Liver (tissue), 9 donors: Measurements from ENCODE around the gene DIP2C. TPM values are rescaled to one million over a fixed set of nuclear protein-coding genes. Genes with fewer than 3 reads are reported as not detected.

ENCODE experiments used
- DNase-seq: peaks from one replicate; pipeline ENCODE4 v3.0.0-alpha.2; 2017; ENCODE audit warnings: low spot score
- H3K27ac ChIP-seq, 2 donors: one replicate each; pipeline ENCODE4 v1.7.0; 2013; ENCODE audit warnings: inconsistent platforms in 2 of 2, low read length in 2 of 2, control low read depth in 1 of 2, low read depth in 1 of 2, mild to moderate bottlenecking in 1 of 2
- H3K27me3 ChIP-seq, 4 donors: one replicate each; pipeline versions ENCODE4 v1.6.1 to v1.7.0; 2013; ENCODE audit warnings: low read length in 3 of 4, inconsistent platforms in 1 of 4, mild to moderate bottlenecking in 1 of 4, moderate library complexity in 1 of 4; ENCODE audit not compliant: control insufficient read depth in 4 of 4, insufficient read depth in 4 of 4
- H3K36me3 ChIP-seq, 4 donors: one replicate each; pipeline versions ENCODE4 v1.6.1 to v1.7.0; 2013; ENCODE audit warnings: low read length in 3 of 4, mild to moderate bottlenecking in 3 of 4, low read depth in 1 of 4, moderate library complexity in 1 of 4; ENCODE audit not compliant: control insufficient read depth in 4 of 4, insufficient read depth in 3 of 4
- H3K4me1 ChIP-seq, 4 donors: one replicate each; pipeline versions ENCODE4 v1.6.1 to v1.7.0; 2013; ENCODE audit warnings: low read length in 3 of 4, mild to moderate bottlenecking in 3 of 4, moderate library complexity in 1 of 4; ENCODE audit not compliant: control insufficient read depth in 4 of 4, insufficient read depth in 4 of 4
- H3K4me3 ChIP-seq, 3 donors: one replicate each; pipeline versions ENCODE4 v1.6.1 to v1.7.0; 2013; ENCODE audit warnings: low read length in 3 of 3, control low read depth in 1 of 3, low read depth in 1 of 3, mild to moderate bottlenecking in 1 of 3
- H3K9ac ChIP-seq, 2 donors: one replicate each; pipeline ENCODE4 v1.7.0; 2013; ENCODE audit warnings: low read length in 2 of 2, mild to moderate bottlenecking in 2 of 2, moderate library complexity in 2 of 2, control low read depth in 1 of 2, low read depth in 1 of 2
- H3K9me3 ChIP-seq, 4 donors: one replicate each; pipeline versions ENCODE4 v1.6.1 to v1.7.0; 2013; ENCODE audit warnings: low read length in 3 of 4; ENCODE audit not compliant: control insufficient read depth in 4 of 4
- EGR1 ChIP-seq, 2 donors: IDR thresholded peaks; 2 replicates each; pipeline ENCODE4 v1.6.1; 2016 to 2018; ENCODE audit warnings: antibody characterized with exemption in 2 of 2, low read depth in 2 of 2
- FOXA1 ChIP-seq: IDR thresholded peaks from 2 replicates; pipeline ENCODE4 v1.6.1; 2016; ENCODE audit warnings: antibody characterized with exemption
- FOXA2 ChIP-seq: IDR thresholded peaks from 2 replicates; pipeline ENCODE4 v1.6.1; 2016; ENCODE audit warnings: antibody characterized with exemption
- GABPA ChIP-seq, 2 donors: IDR thresholded peaks in 1 of 2; conservative IDR thresholded peaks in 1 of 2; 2 replicates each; pipeline ENCODE4 v1.6.1; 2016; ENCODE audit warnings: antibody characterized with exemption in 2 of 2, mild to moderate bottlenecking in 1 of 2, moderate library complexity in 1 of 2
- HNF4A ChIP-seq, 2 donors: conservative IDR thresholded peaks; 2 replicates each; pipeline ENCODE4 v1.6.1; 2016; ENCODE audit warnings: antibody characterized with exemption in 2 of 2, mild to moderate bottlenecking in 2 of 2
- HNF4G ChIP-seq: IDR thresholded peaks from 2 replicates; pipeline ENCODE4 v1.6.1; 2016; ENCODE audit warnings: antibody characterized with exemption
- JUND ChIP-seq, 2 donors: IDR thresholded peaks; 2 replicates each; pipeline ENCODE4 v1.6.1; 2016; ENCODE audit warnings: antibody characterized with exemption in 2 of 2
- NR2F2 ChIP-seq: IDR thresholded peaks from 2 replicates; pipeline ENCODE4 v1.6.1; 2016; ENCODE audit warnings: antibody characterized with exemption
- RAD21 ChIP-seq, 2 donors: IDR thresholded peaks; 2 replicates each; pipeline ENCODE4 v1.6.1; 2016; ENCODE audit warnings: antibody characterized with exemption in 2 of 2, mild to moderate bottlenecking in 2 of 2
- REST ChIP-seq: IDR thresholded peaks from 2 replicates; pipeline ENCODE4 v1.6.1; 2016; ENCODE audit warnings: antibody characterized with exemption, mild to moderate bottlenecking
- RXRA ChIP-seq, 2 donors: IDR thresholded peaks; 2 replicates each; pipeline ENCODE4 v1.6.1; 2017 to 2018; ENCODE audit warnings: antibody characterized with exemption in 2 of 2, mild to moderate bottlenecking in 1 of 2
- SP1 ChIP-seq: IDR thresholded peaks from 2 replicates; pipeline ENCODE4 v1.6.1; 2018; ENCODE audit warnings: antibody characterized with exemption, mild to moderate bottlenecking
- TAF1 ChIP-seq: conservative IDR thresholded peaks from 2 replicates; pipeline ENCODE4 v1.6.1; 2016; ENCODE audit warnings: antibody characterized with exemption, mild to moderate bottlenecking
- YY1 ChIP-seq: IDR thresholded peaks from 2 replicates; pipeline ENCODE4 v1.6.1; 2016; ENCODE audit warnings: antibody characterized with exemption, mild to moderate bottlenecking
- ZBTB33 ChIP-seq: IDR thresholded peaks from 2 replicates; pipeline ENCODE4 v1.6.1; 2016; ENCODE audit warnings: antibody characterized with exemption
- WGBS: extraction: QIAGEN DNeasy Blood & Tissue Kit; methylation state at CpG from one replicate; pipeline ENCODE4 v1.1.7; 2013; 5-methylcytosine and 5-hydroxymethylcytosine counted together
- polyA plus RNA-seq, 2 donors: library from polyadenylated mRNA; stranded (reverse) in 1 of 2; unstranded in 1 of 2; fragments of 200-250 nt in 1 of 2; fragments of >200 nt in 1 of 2; fragmentation: Nextera tagmentation in 1 of 2; extraction: Ambion mirVana in 1 of 2; gene quantifications; one replicate each; pipeline versions ENCODE4 v1.2.1 to v1.2.3, GENCODE V29; 2013 to 2015
- total RNA-seq, 2 donors: library from RNA; depleted of rRNA; stranded (reverse); fragments of >200 nt; gene quantifications; one replicate each; pipeline ENCODE4 v1.2.3, GENCODE V29; 2014
- TF ChIP-seq, protein P1 (sequence below): IDR thresholded peaks from 2 replicates; pipeline ENCODE4 v1.6.1; 2016; ENCODE audit warnings: antibody characterized with exemption
- TF ChIP-seq, protein P2 (sequence below): fragments of 150-350 bp; IDR thresholded peaks from 2 replicates; pipeline ENCODE4 v1.5.1; 2017; ENCODE audit warnings: improper control_type of control experiment, low read depth, low read length; ENCODE audit not compliant: missing input control
- donor health status: healthy.
- donor health status: healthy.
- donor health status: healthy.
- donor health status: healthy.
- donor health status: healthy.

Gene DIP2C
- total and polyA plus RNA-seq, 4 donors, result 4.2 to 12.2 (median 5.7) TPM

DNA sequence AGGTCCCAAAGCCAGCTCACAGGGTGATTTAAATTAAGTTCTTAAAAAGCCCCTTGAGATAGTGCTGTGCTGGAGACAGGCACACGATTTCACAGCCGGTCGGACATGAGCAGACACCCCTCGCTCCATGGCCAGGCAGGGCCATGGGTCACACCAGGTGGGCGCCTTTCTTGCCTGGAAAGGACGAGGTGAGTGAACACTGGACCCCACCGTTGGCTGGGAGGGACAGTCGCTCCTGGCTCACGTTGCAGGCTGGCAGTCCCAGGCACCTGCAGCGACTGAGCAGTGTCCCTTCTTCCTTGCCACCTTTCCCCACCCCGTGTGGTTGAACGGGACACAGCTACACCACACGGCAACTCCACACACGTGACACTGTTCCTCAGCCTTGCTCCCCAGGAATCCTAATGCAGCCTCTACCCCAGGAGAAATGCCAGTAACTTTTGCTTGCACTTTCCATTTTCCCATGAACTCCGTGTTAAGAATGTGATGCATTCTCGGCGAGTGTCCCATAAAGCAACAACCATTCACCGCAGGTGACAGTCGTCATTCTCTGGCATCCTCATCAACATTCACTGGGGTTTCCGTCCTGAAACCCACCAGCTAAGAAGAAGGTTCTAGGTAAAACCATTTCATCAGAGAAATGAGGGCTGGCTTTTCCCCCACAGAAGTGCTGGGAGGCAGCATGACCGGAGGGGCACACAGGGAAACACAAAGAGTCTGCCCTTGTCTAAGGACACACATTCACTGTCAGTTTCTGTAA, 336.8 kb downstream of the DIP2C start (continued):
- TF ChIP-seq REST (no peak), HNF4G (no peak), RXRA (IDR thresholded peaks at IDR 0.05) (no peak), SP1 (no peak), GABPA (IDR thresholded peaks at IDR 0.05 in 1 of 2, conservative IDR thresholded peaks at IDR 0.05 in 1 of 2) (no peak), NR2F2 (no peak), YY1 (no peak), FOXA1 (no peak), JUND (IDR thresholded peaks at IDR 0.05) (no peak), EGR1 (IDR thresholded peaks at IDR 0.05; ENCODE audit: low read depth in 2 of 2) (no peak)

GRCh38 chr10:351770-352334, 337.6 kb downstream of the DIP2C start:
- Histone ChIP-seq H3K27me3 (no peaks in the 10 kb centered on the region), H3K36me3 (peaks cover 8 to 41% (median 24%) of the 10 kb centered on the region in 4 donors), H3K4me1 (no peaks in the 10 kb centered on the region), H3K9ac (no peak overlapping the region), H3K4me3 (no peak overlapping the region), H3K27ac (no peak overlapping the region), H3K9me3 (no peaks in the 10 kb centered on the region)
- TF ChIP-seq TAF1 (no peak), ZBTB33 (no peak), HNF4A (conservative IDR thresholded peaks at IDR 0.05) (no peak), FOXA1 (no peak), FOXA2 (no peak), JUND (IDR thresholded peaks at IDR 0.05) (no peak), RAD21 (IDR thresholded peaks at IDR 0.05) (no peak), NR2F2 (no peak), SP1 (no peak), RXRA (IDR thresholded peaks at IDR 0.05) (no peak), REST (no peak)
- TF ChIP-seq, protein P1, sequence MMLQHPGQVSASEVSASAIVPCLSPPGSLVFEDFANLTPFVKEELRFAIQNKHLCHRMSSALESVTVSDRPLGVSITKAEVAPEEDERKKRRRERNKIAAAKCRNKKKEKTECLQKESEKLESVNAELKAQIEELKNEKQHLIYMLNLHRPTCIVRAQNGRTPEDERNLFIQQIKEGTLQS, result no peak
- TF ChIP-seq, protein P2, sequence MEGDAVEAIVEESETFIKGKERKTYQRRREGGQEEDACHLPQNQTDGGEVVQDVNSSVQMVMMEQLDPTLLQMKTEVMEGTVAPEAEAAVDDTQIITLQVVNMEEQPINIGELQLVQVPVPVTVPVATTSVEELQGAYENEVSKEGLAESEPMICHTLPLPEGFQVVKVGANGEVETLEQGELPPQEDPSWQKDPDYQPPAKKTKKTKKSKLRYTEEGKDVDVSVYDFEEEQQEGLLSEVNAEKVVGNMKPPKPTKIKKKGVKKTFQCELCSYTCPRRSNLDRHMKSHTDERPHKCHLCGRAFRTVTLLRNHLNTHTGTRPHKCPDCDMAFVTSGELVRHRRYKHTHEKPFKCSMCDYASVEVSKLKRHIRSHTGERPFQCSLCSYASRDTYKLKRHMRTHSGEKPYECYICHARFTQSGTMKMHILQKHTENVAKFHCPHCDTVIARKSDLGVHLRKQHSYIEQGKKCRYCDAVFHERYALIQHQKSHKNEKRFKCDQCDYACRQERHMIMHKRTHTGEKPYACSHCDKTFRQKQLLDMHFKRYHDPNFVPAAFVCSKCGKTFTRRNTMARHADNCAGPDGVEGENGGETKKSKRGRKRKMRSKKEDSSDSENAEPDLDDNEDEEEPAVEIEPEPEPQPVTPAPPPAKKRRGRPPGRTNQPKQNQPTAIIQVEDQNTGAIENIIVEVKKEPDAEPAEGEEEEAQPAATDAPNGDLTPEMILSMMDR, result no peak
- DNase-seq, result no peak
- WGBS, result 96% methylated on average over 13 of the region's 13 CpGs
